GM13977 (cell line): ENCODE results near the gene CRHR1.

Experiments used
- DNase-seq: peaks from one replicate; pipeline ENCODE4 v3.0.0; 2012; ENCODE audit warnings: low spot score
- in situ Hi-C: fragments of 300-500 bp; cut with MboI; formaldehyde crosslinking; loops from one replicate; pipeline ENCODE4 v1.12.0; 2022; ENCODE audit warnings: low sequenced_read_pairs, low pct_unique_long_range_greater_than_20kb, mixed read lengths, inconsistent platforms; ENCODE audit not compliant: unreplicated experiment
- TF ChIP-seq, protein P1 (sequence below): IDR thresholded peaks from 2 replicates; pipeline ENCODE4 v1.5.1; 2012; ENCODE audit warnings: mild to moderate bottlenecking, control low read depth; ENCODE audit not compliant: insufficient read depth; ENCODE audit errors: extremely low read depth, missing control alignments

Gene CRHR1

DNA sequence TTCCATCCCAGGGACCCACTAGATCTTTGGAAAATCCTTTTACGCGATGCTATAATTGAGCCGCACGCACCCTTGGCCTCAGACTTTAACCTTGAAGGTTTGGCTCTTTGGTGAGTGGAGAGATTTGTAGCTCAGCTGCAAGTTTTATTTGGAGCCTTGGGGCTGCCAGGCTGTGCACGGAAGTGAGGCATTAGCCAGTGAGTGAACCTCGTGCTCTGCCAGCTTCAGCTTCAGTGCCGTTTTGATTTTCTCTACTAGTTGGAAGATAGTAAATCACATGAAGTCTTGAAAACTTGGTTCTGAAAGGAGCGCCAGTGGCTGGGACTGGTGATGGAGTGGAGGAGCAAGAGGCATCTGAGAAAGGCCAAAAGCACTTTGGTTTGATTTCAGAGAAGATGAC lies 17.3 kb downstream of the CRHR1 start:
- TF ChIP-seq, protein P1, sequence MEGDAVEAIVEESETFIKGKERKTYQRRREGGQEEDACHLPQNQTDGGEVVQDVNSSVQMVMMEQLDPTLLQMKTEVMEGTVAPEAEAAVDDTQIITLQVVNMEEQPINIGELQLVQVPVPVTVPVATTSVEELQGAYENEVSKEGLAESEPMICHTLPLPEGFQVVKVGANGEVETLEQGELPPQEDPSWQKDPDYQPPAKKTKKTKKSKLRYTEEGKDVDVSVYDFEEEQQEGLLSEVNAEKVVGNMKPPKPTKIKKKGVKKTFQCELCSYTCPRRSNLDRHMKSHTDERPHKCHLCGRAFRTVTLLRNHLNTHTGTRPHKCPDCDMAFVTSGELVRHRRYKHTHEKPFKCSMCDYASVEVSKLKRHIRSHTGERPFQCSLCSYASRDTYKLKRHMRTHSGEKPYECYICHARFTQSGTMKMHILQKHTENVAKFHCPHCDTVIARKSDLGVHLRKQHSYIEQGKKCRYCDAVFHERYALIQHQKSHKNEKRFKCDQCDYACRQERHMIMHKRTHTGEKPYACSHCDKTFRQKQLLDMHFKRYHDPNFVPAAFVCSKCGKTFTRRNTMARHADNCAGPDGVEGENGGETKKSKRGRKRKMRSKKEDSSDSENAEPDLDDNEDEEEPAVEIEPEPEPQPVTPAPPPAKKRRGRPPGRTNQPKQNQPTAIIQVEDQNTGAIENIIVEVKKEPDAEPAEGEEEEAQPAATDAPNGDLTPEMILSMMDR, result no peak
- in situ Hi-C loops, result no loop called here
- no peak for DNase-seq

DNA sequence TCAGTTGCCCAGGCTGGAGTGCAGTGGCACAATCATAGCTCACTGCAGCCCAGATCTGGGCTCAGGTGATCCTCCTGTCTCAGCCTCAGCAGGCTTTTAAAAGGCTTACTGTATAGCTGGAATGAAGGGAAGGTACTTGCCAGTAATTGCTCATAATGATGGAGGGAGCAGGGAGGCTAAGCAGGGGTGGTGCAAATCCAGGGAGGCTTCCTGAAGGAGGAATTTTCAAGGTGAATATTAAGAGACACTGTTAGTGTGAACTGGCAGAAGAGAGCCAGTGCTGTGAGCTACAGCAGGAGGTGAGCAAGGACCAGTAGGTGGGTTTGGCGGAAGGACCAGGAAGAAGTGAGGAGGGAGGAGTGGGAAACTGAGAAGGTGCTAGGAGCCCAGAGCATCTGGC lies 24.7 kb downstream of the CRHR1 start:
- in situ Hi-C loops, result no loop called here
- TF ChIP-seq, protein P1, result no peak
- no peak for DNase-seq

DNA sequence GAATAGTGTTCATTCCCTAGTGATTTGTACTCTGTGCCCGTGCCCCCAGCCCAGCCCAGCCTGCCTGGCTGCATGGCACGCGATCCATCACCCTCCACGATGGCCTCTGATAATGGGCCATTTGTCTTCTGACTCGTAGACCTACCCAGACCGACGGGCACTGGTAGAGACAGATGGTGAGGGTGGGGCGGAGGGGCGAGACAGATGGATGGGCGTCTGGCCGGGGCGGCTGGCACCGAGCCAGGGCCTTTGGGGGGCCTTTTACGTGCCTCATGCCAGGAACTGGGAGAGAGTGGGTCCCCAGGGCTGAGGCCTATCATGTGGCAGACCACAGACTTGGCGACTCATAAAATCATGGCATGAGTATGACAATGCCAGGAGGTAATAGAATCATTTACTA lies 25.4 kb downstream of the CRHR1 start:
- TF ChIP-seq, protein P1, result no peak
- in situ Hi-C loops, result no loop called here
- DNase-seq, result no peak

DNA sequence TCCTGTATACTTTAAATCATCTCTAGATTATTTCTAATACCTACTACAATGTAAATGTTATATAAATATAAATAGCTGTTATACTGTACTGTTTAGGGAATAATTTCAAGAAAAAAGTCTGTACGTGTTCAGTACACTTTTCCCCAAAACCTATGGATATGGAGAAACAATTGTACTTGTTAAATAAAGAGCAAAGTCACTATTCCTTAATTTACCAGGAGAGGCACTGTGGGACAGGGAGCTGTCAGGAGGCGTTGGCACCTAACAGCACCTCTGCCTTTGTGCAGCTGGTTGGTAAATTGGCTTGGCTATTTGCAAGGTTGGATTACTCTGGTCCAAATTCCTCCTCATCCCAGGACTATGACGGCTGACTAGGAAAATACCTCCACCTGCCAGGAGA lies 28.0 kb downstream of the CRHR1 start:
- TF ChIP-seq, protein P1, result no peak
- in situ Hi-C loops, result no loop called here
- no peak for DNase-seq

DNA sequence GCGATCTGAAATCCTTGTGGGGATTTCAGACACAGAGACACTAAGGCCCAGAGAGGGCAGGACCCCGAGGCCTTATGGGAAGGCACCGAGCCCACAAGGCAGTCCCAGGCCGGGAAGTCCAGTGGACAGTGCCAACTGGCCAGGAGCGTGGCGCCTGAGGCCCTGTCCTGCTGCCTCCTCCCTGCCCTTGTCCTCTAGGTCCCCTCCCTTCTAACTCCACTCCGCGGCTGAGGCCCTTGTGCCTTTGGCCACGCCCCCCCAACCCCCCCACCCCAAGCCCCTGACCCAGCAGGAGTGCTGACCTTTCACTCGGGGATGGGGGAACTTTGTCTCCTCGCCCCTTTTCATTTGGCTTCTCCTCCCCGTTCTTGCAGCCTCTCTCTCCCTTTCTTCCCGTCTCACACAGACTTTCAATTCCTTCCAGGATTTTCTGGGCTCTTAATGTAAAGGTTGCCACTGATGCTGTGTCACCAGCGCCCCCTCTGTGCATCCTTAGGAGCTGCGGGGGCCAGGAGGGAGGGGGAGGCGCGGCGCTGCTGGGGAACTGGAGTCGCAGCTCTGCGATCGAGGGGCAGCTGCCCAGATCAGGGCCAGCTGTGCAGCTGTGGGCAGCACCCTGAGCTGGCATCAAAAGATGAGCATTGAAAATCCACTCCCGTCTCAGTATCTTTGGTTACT lies 29.1 kb downstream of the CRHR1 start:
- TF ChIP-seq, protein P1, result peak; percentile 11
- no peak for DNase-seq
- in situ Hi-C loops, result no loop called here

DNA sequence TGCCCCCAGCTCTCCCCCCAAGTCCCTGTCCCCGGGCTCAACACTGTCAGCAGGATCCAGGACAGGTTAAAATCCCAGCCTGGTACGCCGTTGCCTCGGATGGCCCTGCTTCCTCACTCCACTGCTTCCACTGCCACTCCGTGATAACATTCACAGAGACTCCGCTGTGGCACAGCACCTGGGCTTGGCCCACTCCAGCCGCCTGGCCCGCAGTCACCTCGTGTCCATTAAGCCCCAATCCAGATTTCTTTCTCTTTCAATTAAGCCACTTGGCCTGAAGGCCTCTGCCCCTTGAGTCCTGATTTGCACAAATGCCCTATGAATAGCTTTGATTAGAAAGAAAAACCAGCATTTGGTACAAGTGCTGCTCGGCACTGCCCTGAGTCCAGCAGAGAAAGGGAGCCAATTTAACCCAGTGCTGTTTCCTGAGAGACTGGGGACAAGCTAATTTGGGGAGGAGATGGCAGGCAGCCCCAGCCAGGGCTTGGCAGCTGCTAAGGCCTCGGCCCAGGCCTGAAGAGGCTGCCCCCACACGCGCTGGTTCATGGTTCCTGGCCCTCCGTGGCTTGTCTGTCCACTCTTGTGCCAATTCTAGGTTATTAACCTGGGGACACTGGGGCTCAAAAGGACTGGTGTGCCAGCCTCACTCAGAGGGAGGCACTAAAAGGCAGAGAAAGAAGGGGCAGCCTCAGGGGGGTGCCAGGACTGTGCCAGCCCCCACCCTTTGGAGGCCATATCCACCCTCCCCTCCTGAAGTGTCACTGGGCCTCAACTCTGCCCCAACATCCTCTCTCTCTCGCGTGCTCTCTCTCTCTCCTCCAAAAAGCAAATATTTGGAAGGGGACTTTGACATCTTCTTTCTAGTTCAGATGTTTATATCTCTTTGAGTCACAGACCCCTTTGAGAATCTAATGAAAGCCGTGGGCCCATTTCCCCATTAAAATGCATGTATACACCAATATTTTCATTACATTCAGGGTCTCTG lies 30.8 kb downstream of the CRHR1 start:
- no peak for DNase-seq
- in situ Hi-C loops, result no loop called here
- TF ChIP-seq, protein P1, result no peak
